ENCODE measurements around the gene KLHL6. TPM values are rescaled to one million over a fixed set of nuclear protein-coding genes. Genes with fewer than 3 reads are reported as not detected.
"Not testable (repeated sequence)": the region's sequence is repeated elsewhere in the genome, so short reads cannot be mapped to it uniquely, and the experiment has no call there.

The KLHL6 gene
- polyA plus RNA-seq, 1 of the 3 experiments (the other 2 are of a cell fraction): not detected

DNA sequence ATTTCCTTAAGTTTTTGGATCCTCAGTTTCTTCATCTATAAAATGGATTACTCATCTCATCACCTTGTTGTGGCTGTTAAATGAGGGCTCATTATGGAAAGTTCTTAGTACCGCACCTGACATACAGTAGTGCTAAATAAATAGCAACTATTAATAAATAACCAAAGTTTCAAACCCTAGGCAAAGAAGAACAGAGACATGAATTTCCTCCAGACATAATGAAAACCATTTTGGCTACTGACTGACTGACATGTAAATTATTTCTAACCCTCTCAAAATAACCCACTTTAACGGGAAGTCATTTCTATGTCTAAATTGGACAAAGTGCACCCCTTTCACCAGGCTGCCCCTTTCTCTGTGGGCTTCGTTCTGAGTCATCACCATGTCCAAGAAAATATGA lies 17.4 kb upstream of the KLHL6 start:
- no peak overlapping the region for H3K9ac ChIP-seq
- no peaks in the 10 kb centered on the region for H4K20me1 ChIP-seq (ENCODE audit: insufficient read depth)
- CTCF ChIA-PET: no interaction called here
- no peaks in the 10 kb centered on the region for H3K36me3 ChIP-seq (replicated peaks in 1 of 2; ENCODE audit: control insufficient read depth in 1 of 2, insufficient read depth in 2 of 2, low read length in 1 of 2)
- H3K79me2 ChIP-seq (ENCODE audit: insufficient read depth): no peaks in the 10 kb centered on the region
- H3K9me3 ChIP-seq: no peaks in the 10 kb centered on the region
- POLR2A ChIA-PET: no interaction called here
- TF ChIP-seq JUND (IDR thresholded peaks at IDR 0.05) (no peak), FOXM1 (IDR thresholded peaks at IDR 0.05; ENCODE audit: low read depth) (no peak), TEAD4 (IDR thresholded peaks at IDR 0.05; ENCODE audit: borderline replicate concordance, insufficient read depth) (no peak), MAX (IDR thresholded peaks at IDR 0.05; ENCODE audit: low read depth) (no peak), RAD21 (IDR thresholded peaks at IDR 0.05; ENCODE audit: low read length) (no peak)
- DNase-seq: no peak
- H3K4me3 ChIP-seq (ENCODE audit: low read depth in 2 of 2, low read length in 1 of 2): no peak overlapping the region
- no peaks in the 10 kb centered on the region for H3K27me3 ChIP-seq (ENCODE audit: insufficient read depth)
- H3K4me1 ChIP-seq (ENCODE audit: control insufficient read depth in 1 of 2, insufficient read depth in 2 of 2, low read depth in 1 of 2, low read length in 1 of 2): peaks cover 0 to 5% of the 10 kb centered on the region in 2 experiments; a peak in 1 of 4 replicates
- H2AFZ ChIP-seq (ENCODE audit: low read depth): no peak overlapping the region
- H3K4me2 ChIP-seq: no peak overlapping the region
- H3F3A ChIP-seq (replicated peaks; ENCODE audit: insufficient read depth): no peaks in the 10 kb centered on the region
- no peak overlapping the region for H3K27ac ChIP-seq (ENCODE audit: low read depth in 2 of 2, low read length in 1 of 2)
- 75% methylated on average over 3 of the region's 3 CpGs for whole genome bisulfite sequencing (ENCODE audit: low lambda C conversion rate)
- H3K9me2 ChIP-seq: no peaks in the 10 kb centered on the region

- H3K9ac ChIP-seq; CTCF ChIA-PET; POLR2A ChIA-PET; DNase-seq; H3K9me3 ChIP-seq; H3K36me3 ChIP-seq (replicated peaks in 1 of 2; ENCODE audit: control insufficient read depth in 1 of 2, insufficient read depth in 2 of 2, low read length in 1 of 2); H3K9me2 ChIP-seq; H2AFZ ChIP-seq (ENCODE audit: low read depth); H3K4me2 ChIP-seq; H3K79me2 ChIP-seq (ENCODE audit: insufficient read depth); H3F3A ChIP-seq (replicated peaks; ENCODE audit: insufficient read depth); H3K27me3 ChIP-seq (ENCODE audit: insufficient read depth); H3K27ac ChIP-seq (ENCODE audit: low read depth in 2 of 2, low read length in 1 of 2); H3K4me3 ChIP-seq (ENCODE audit: low read depth in 2 of 2, low read length in 1 of 2); H3K4me1 ChIP-seq (ENCODE audit: control insufficient read depth in 1 of 2, insufficient read depth in 2 of 2, low read depth in 1 of 2, low read length in 1 of 2); H4K20me1 ChIP-seq (ENCODE audit: insufficient read depth): not testable (repeated sequence)
- 72% methylated on average over 3 of the region's 3 CpGs for WGBS (ENCODE audit: low lambda C conversion rate)
Measured at GRCh38 chr3:183570191-183570590, 14.7 kb upstream of the KLHL6 start.

DNA sequence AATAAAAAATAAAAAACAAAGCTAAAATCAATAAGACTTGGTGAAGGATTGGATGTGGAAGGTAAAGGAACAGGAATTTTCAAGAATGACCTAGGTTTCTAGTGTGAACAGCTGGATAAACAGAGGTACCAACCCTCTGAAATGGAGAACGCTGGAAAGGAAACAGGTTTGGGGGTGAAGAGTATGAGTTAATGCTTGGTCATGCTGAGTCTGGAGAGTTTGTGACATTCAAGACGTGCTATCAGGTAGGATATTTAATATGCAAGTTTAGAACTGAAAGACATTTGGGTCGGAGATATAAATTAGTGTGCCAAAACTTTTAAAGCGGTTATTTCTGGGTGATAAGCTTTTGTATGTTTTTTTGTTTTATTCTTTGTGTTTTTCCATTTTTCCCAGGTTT lies 11.4 kb upstream of the KLHL6 start:
- Histone ChIP-seq H3K9ac (no peak overlapping the region), H3K4me2 (no peak overlapping the region), H3K4me1 (ENCODE audit: control insufficient read depth in 1 of 2, insufficient read depth in 2 of 2, low read depth in 1 of 2, low read length in 1 of 2) (peaks cover 0 to 5% of the 10 kb centered on the region in 2 experiments; a peak in 1 of 4 replicates), H3K27ac (ENCODE audit: low read depth in 2 of 2, low read length in 1 of 2) (no peak overlapping the region), H2AFZ (ENCODE audit: low read depth) (no peak overlapping the region), H3K36me3 (replicated peaks in 1 of 2; ENCODE audit: control insufficient read depth in 1 of 2, insufficient read depth in 2 of 2, low read length in 1 of 2) (no peaks in the 10 kb centered on the region), H3F3A (replicated peaks; ENCODE audit: insufficient read depth) (no peaks in the 10 kb centered on the region), H4K20me1 (ENCODE audit: insufficient read depth) (no peaks in the 10 kb centered on the region), H3K9me2 (no peaks in the 10 kb centered on the region), H3K27me3 (ENCODE audit: insufficient read depth) (no peaks in the 10 kb centered on the region), H3K79me2 (ENCODE audit: insufficient read depth) (no peaks in the 10 kb centered on the region), H3K9me3 (no peaks in the 10 kb centered on the region), H3K4me3 (ENCODE audit: low read depth in 2 of 2, low read length in 1 of 2) (no peak overlapping the region)
- TF ChIP-seq CHD2 (IDR thresholded peaks at IDR 0.05; ENCODE audit: low read length, partially characterized antibody): no peak
- no peak for TF ChIP-seq ZBTB33 (IDR thresholded peaks at IDR 0.05; ENCODE audit: borderline replicate concordance, low read depth)
- TF ChIP-seq EP300 (IDR thresholded peaks at IDR 0.05; ENCODE audit: borderline replicate concordance in 1 of 2, low read depth in 1 of 2, low read length in 1 of 2): no peak
- TF ChIP-seq RAD21 (IDR thresholded peaks at IDR 0.05; ENCODE audit: low read length): no peak
- POLR2A ChIA-PET: no interaction called here
- WGBS (ENCODE audit: low lambda C conversion rate): 68% methylated on average over 4 of the region's 4 CpGs
- CTCF ChIA-PET: no interaction called here
- no peak for DNase-seq

Measured in SK-N-SH (cell line).